Omental fat pad (tissue), 4 donors: ENCODE results near the gene CELSR1. TPM values are rescaled to one million over a fixed set of nuclear protein-coding genes. Genes with fewer than 3 reads are reported as not detected.

Experiments
- ATAC-seq: fragments of 150-250 bp; one replicate; pipeline ENCODE4 v1.9.1; 2016; ENCODE audit warnings: mild to moderate bottlenecking, moderate library complexity; ENCODE audit not compliant: low FRiP score
- DNase-seq: peaks from one replicate; pipeline ENCODE4 v3.0.0-alpha.2; 2019; ENCODE audit warnings: low spot score
- total RNA-seq, 4 donors: library from RNA; depleted of rRNA; stranded (reverse); fragments of >200 nt; gene quantifications; one replicate each; pipeline ENCODE4 v1.1.0, GENCODE V29; 2016
- TF ChIP-seq, protein P1 (sequence below), 3 donors: fragments of 450-650 bp; IDR thresholded peaks; one replicate each; pipeline ENCODE4 v1.5.1; 2016 to 2017; ENCODE audit warnings: antibody characterized with exemption in 3 of 3, mild to moderate bottlenecking in 3 of 3, moderate library complexity in 2 of 3

Gene CELSR1
- total RNA-seq, 4 donors from 2014 or later = 1.3 to 5.9 (median 2.7) TPM

DNA sequence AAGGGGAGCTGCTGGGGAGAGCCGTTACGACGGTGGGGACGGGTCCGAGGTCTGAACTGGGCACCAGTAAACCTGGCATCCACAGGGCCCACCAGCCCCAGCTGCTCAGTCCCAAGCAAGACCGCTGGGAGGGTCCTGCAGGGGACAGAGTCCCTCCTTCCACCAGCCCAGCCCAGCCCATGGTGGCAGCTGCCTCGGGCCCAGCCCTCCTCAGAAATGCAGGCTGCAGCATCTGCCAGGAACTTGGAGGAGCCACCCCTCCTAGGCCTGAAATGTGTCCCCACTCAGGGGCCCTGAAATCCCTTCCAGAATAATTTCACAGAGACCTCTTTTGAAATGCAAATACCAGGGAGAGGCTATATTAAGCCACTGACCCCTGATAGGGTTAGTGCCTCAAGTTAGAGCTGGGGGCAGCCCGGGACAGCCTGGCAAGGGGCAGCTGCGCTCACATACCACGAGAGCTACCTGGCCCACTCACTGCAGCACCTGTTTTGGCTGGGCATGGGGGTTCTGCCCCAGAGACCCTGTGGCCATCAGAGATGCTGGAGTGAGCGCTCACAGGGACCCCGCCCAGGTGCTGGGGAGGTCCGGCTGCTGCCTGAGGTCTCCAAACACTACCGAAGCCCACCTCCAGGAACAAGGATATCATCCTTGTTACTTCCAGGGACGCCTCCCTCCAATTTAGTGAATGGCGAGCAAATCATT is 53.1 kb downstream of the CELSR1 start:
- no peak for ATAC-seq
- DNase-seq = no peak
- TF ChIP-seq, protein P1, sequence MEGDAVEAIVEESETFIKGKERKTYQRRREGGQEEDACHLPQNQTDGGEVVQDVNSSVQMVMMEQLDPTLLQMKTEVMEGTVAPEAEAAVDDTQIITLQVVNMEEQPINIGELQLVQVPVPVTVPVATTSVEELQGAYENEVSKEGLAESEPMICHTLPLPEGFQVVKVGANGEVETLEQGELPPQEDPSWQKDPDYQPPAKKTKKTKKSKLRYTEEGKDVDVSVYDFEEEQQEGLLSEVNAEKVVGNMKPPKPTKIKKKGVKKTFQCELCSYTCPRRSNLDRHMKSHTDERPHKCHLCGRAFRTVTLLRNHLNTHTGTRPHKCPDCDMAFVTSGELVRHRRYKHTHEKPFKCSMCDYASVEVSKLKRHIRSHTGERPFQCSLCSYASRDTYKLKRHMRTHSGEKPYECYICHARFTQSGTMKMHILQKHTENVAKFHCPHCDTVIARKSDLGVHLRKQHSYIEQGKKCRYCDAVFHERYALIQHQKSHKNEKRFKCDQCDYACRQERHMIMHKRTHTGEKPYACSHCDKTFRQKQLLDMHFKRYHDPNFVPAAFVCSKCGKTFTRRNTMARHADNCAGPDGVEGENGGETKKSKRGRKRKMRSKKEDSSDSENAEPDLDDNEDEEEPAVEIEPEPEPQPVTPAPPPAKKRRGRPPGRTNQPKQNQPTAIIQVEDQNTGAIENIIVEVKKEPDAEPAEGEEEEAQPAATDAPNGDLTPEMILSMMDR (IDR thresholded peaks at IDR 0.05) = no peak

GRCh38 chr22:46483353-46483752 is 54.1 kb downstream of the CELSR1 start:
- TF ChIP-seq, protein P1 (IDR thresholded peaks at IDR 0.05) = no peak
- ATAC-seq = no peak
- DNase-seq = no peak

DNA sequence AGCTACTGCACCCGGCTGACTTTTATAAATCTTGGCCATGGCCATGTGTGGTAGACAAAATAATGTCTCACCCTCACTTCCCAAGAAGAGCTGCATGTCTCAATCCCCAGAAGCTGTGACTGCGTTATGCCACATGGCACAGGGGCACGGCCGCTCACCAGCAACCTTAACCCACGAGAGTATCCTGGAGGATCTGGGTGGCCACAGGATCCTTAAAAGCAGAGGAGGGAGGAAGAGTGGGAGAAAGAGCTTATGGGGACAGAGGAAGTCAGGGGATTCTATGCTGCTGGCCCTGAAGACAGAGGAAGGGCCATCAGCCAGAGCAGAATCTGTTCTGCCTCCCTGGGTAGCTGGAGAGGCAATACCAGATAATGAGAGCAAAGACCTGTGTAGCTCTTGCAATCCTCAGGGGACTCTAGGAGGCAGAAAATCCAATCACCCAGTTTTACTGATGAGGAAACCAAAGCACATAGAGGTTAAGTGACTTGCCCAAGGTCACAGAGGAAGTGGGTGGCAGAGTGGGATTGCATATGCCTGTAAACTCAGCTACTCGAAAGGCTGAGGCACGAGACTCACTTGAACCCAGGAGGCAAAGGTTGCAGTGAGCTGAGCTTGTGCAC is 55.3 kb downstream of the CELSR1 start:
- TF ChIP-seq, protein P1 (IDR thresholded peaks at IDR 0.05) = no peak

DNA sequence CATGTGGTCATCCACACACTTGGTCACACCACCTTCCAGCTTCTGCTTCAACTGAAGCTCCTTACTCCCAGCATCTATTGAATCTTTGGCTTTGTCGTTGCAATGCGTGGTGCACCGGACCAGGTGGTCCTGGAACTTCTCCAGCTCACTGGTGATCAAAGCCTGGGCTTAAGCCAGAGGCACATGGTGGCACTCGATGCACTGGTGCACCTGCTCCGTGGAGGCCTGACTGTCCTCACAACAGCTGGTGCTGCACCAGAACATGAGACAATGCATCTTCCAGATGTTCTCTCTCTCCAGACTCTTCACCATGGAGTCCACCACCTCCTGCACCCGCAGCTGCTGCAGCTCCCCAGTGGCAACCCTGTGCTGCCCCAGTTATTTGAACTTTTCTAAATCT is 56.0 kb downstream of the CELSR1 start:
- ATAC-seq = no peak
- TF ChIP-seq, protein P1 (IDR thresholded peaks at IDR 0.05) = no peak

More for the DNA sequence above, 55.3 kb downstream of the CELSR1 start:
- ATAC-seq (no peak), DNase-seq (no peak)

DNA sequence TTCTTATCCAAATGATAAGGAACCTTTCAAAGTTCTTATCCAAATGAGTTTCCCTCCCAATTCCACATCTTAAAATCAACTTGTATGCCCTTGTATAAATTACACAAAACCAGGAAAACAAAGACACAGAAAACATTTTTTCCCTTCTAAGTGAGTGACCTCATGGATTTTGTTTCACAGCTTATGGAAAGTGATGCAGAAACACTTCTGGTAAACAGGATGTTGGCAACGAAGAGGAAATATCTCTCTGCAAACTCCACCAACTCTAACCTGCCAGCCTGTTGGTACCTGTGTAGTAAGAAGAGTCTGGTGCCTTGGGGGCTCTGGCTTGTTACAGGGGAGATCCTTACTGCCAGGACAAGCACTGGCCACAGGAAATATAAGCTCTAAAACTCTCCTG is 57.0 kb downstream of the CELSR1 start:
- DNase-seq (no peak), ATAC-seq (no peak)
- TF ChIP-seq, protein P1 (IDR thresholded peaks at IDR 0.05) = no peak

More for the DNA sequence above, 56.0 kb downstream of the CELSR1 start:
- no peak for DNase-seq

DNA sequence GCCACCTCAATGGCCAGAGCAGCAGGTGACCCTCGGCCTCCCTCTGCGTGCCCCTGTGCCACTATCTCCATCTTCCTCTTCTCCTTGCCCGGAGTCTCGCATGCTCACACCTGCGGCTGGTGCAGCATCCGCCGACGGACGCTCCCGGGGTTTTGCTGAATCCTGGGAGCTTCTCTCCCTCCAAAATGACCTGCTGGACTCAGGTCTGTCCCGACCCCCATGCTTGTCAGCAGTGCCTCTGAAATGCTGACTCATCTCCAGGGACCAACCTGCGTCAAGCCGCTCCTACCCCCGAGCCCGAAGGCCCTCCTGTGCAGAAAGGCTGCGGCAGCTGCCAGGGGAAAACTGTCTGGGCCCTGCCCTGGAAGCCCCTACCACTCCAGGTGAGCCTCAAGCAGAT is 58.4 kb downstream of the CELSR1 start:
- ATAC-seq (no peak), DNase-seq (no peak)
- TF ChIP-seq, protein P1 (IDR thresholded peaks at IDR 0.05) = no peak

DNA sequence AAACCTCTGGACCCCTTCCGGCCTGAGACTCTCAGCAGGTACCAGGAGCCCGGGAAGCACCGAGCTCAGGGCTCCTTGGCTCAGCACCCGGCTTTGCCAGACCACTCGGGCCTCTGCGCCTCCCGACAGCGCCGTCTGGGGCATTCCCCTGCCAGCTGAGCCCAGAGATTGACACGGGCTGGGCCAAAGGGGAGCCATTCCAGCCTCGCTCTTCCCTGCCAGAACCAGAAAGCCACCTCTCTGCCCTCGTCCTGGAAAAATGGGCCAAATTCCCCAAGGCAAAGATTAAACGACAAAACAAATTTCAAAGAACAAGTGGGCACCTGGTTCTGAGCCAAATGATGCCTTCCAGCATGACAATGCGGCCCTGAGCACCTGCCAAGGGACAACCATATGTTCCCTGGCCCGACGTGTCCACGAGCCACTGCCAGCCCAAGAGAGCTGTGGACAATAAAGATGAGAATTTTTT is 59.3 kb downstream of the CELSR1 start:
- TF ChIP-seq, protein P1 (IDR thresholded peaks at IDR 0.05) = no peak
- no peak for DNase-seq
- ATAC-seq = no peak
